ENCODE data around the gene AQP3.
"Not testable (repeated sequence)": the region's sequence is repeated elsewhere in the genome, so short reads cannot be mapped to it uniquely, and the experiment has no call there.

The AQP3 gene

DNA sequence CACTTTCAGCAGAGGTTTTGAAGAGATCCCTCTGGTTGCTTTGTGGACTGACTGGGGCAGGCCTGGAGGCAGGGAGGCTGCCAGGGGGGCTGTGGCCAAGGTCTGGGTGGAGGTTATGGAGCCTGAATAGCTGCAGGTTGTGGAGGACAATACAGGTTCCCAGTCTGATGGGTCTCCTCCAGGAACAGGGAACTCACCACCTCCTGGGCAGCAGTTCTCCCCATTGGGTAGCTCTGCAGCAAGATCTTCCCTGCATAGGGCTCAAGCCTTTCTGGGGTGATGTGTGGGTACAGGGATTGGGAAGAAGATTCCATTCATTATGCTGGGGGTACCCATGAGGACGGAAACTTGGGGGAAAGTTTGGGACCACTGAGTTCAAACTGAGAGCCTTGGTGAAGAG, 6.8 kb downstream of the AQP3 start:
- no peak for DNase-seq (ENCODE audit: low read depth)

GRCh38 chr9:33440204-33440603, 7.2 kb downstream of the AQP3 start:
- DNase-seq (ENCODE audit: low read depth) = no peak

GRCh38 chr9:33439731-33440130, 7.7 kb downstream of the AQP3 start:
- no peak for DNase-seq (ENCODE audit: low read depth)

GRCh38 chr9:33438926-33439680, 8.3 kb downstream of the AQP3 start:
- no peak for DNase-seq (ENCODE audit: low read depth)

DNA sequence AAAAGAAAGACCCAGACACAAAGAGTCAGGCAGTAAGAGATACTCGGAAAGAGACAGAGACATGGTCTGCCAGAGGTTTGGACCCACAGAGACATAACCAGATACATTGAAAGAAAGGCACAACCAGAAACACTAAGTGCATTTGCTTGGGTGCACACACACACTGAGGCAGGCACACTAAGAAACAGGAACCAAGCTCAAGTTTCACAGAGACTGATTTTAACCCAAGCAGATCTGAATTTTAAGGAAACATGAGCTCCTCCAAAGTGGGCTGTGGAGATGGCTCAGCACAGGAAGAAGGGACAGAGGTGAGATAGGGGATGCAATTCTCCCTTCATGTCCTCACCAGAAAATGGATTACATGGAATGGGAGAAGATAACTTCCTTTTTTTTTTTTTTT, 9.5 kb downstream of the AQP3 start:
- DNase-seq (ENCODE audit: low read depth) = no peak

DNA sequence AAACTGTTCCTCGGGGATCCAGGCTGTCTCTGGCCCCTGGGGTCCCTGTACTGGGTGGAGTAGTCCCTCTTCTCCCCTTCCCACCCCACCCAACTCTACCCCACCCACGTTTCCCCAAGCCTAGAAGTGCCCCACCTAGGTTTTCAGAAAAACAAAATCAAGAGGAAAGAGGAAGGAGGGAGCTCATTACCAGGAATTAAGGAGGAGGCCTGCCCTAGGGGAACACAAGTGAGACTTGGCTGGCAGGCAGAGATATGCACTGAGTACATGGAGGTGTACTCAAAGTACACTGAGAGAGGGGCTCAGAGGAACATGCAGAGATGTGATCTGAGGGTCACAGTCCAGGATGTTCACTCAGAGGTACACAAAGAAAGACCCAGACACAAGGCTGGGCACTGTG, 10.2 kb downstream of the AQP3 start:
- DNase-seq (ENCODE audit: low read depth) = no peak

DNA sequence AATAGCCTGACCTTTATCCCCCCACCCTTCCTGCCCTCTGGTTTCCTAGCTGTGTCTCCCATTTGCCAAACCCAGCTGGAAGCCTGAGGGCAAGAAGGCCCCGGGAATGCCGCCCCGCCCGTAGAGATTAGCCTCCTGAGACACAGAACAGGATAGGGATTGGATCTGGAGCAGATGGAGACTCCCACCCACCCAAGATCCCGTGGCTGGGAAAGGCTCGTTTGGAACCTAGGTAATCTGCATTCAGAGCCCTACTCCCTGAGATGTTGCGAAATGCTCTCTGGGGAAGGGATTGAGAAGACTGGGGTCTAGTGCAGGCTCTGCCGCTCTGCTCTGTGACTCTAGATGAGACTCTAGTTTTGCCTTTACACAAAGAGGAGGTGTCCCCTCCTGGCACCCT, 10.9 kb downstream of the AQP3 start:
- no peak for DNase-seq (ENCODE audit: low read depth)

GRCh38 chr9:33435821-33436277, 11.5 kb downstream of the AQP3 start:
- no peak for DNase-seq (ENCODE audit: low read depth)

DNA sequence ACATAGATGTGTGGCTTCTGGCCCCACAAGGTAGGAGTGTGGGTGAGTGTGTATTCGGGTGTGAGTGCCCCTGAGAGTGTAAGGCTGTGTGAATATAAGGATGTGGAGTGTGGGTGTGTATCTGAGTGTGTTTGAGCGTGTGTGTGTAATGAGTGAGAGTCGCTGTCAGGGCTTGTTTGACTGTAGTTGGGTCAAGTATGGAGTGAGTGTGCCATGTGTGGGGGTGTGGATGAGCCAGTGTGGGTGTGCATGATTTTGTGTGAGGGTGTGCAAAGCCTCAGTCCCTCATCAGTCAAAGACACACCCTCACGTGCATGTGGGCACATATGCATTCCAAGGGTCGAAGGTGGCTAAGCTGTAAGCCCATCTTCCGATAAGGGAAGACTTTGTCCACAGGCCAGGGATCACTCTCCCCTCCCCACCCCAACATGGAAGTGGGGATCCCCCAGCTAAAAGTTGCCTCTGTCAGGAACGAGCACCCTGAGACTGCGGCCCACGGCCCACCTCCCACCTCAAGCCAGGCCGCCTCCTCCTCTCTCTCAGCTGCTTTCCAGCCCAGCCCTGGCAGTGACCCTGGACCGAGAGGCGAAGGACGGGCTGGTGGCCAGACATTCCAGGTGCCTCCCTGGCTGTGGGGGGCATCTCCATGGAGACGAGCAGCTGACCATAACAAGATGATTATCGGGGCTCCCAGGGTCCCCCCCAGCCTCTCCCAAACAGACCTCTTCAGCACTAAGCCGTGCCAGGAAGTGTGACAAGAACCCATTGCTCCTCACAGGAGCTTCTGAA, 12.9 kb downstream of the AQP3 start:
- no peak for DNase-seq (ENCODE audit: low read depth)

GRCh38 chr9:33433871-33434270, 13.5 kb downstream of the AQP3 start:
- DNase-seq (ENCODE audit: low read depth) = no peak

DNA sequence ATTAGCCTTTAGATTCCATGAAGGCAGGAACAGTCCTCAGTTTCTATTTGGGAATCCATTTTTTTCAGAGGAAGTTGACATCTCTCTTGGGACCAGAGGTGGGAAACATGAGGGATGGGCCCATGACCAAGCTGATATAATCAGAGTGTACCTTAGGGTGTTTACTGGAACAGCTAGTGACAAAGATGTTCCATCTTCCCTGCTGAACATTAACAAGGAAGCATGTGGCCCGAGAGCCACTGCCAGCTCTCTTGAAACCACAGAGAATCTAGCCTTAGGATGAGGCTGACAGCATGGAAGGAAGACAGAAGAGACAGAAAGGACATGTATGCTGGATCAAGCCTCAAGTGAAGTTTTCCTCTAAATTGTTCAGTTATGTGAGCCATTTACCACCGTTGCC, 16.0 kb downstream of the AQP3 start:
- no peak for DNase-seq (ENCODE audit: low read depth)

GRCh38 chr9:33430942-33431341, 16.5 kb downstream of the AQP3 start:
- DNase-seq (ENCODE audit: low read depth) = no peak

DNA sequence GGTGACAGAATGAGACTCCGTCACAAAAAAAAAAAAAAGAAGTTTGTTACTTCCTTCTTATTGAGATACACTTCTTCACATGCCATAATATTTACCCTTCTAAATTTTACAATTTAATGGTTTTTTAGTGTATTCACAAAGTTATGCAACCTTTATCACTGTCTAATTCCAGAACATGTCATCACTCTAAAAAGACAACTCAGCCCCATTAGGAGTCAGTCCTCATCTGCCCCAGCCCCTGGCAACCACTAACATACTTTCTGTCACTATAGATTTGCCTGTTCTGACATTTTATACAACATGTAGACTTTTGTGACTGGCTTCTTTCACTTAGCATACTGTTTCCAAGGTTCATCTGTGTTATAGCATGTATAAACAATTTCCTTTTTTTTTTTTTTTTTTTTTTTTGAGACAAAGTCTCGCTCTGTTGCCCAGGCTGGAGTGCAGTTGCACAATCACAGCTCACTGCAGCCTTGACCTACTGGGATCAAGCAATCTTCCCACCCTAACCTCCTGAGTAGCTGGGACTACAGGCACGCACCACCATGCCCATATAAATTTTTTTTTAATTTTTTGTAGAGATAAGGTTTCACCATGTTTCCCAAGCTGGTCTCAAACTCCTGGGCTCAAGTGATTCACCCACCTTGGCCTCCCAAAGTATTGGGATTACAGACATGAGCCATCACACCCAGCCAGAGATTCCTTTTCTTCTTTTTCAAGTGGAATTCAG, 18.0 kb downstream of the AQP3 start:
- no peak for DNase-seq (ENCODE audit: low read depth)

GRCh38 chr9:33426843-33427293, 20.5 kb downstream of the AQP3 start:
- no peak for DNase-seq (ENCODE audit: low read depth)

GRCh38 chr9:33425128-33425533, 22.3 kb downstream of the AQP3 start:
- no peak for DNase-seq (ENCODE audit: low read depth)

- DNase-seq (ENCODE audit: low read depth) = not testable (repeated sequence)
Measured at GRCh38 chr9:33424492-33424891, 22.9 kb downstream of the AQP3 start.

GRCh38 chr9:33424043-33424442, 23.4 kb downstream of the AQP3 start:
- DNase-seq (ENCODE audit: low read depth) = not testable (repeated sequence)

GRCh38 chr9:33419708-33420303, 27.6 kb downstream of the AQP3 start:
- DNase-seq (ENCODE audit: low read depth) = no peak

- DNase-seq (ENCODE audit: low read depth) = no peak
Measured at GRCh38 chr9:33418090-33418489, 29.3 kb downstream of the AQP3 start.

DNA sequence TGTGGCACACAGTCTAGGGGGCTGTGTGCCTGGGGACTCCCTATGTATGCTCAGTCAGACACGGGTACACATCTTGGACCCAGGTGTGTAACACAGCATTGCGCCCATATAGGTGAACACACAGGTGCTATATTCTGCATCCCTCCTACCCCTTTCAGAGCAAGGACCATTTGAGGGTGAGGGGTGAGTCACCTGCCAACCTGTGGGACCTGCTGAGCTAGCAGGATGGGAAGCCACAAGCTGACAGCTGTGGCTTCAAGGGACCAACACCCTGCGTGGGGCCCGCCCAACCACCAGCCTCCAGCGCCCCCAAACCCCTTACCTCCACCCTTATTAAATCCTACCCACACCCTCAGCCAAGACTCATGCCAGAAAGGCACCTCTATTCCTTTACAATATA, 30.4 kb downstream of the AQP3 start:
- no peak for DNase-seq (ENCODE audit: low read depth)

- DNase-seq (ENCODE audit: low read depth) = peak; percentile 77
Measured at GRCh38 chr9:33415501-33416038, 31.8 kb downstream of the AQP3 start.

- no peak for DNase-seq (ENCODE audit: low read depth)
Measured at GRCh38 chr9:33414889-33415500, 32.4 kb downstream of the AQP3 start.

Data from stimulated activated CD8-positive, alpha-beta memory T cell treated with anti-CD3 and anti-CD28 coated beads, Interleukin-15, amount 100 ng/mL, for 1 hour (primary cell).